ENCODE measurements around the gene DOCK4. TPM values are rescaled to one million over a fixed set of nuclear protein-coding genes. Genes with fewer than 3 reads are reported as not detected.

DOCK4 gene
- total and polyA plus RNA-seq, 2 donors from 2014 or later: 3.2 to 38.9 TPM

DNA sequence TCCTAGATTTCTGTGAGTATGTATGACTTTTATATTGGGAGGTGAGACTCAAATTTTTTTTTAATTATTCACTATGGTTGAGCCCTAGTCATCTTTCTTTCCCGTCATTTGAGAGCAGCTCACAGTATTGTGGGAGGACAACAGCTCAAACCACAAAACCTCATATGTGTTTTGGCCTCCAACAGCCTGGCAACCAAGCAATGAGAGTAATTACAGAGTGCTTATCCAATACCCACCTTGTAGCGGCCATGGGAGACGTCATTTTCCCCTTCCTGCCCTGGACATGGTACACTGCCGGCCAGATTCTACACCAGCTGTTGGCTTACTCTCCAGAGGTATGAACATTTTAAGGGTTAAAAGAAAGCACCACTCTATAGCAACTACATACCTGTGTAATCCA is 49.1 kb downstream of the DOCK4 start:
- Histone ChIP-seq H3K27me3 (ENCODE audit: control insufficient read depth, insufficient read depth, low read length) (no peaks in the 10 kb centered on the region), H3K27ac (ENCODE audit: low read depth in 2 of 2, low read length in 2 of 2) (no peak overlapping the region), H3K4me1 (ENCODE audit: control insufficient read depth in 2 of 3, insufficient read depth in 2 of 3, low read depth in 1 of 3, low read length in 3 of 3) (peaks cover 0 to 21% (median 16%) of the 10 kb centered on the region in 3 donors), H3K9ac (ENCODE audit: low read length in 3 of 3) (no peak overlapping the region), H3K4me3 (ENCODE audit: low read length in 3 of 3) (no peak overlapping the region), H3K9me3 (ENCODE audit: control insufficient read depth in 2 of 3, insufficient read depth in 1 of 3, low read length in 3 of 3) (no peaks in the 10 kb centered on the region), H3K36me3 (ENCODE audit: control insufficient read depth in 2 of 3, insufficient read depth in 3 of 3, low read length in 3 of 3) (no peaks in the 10 kb centered on the region)
- no peak for DNase-seq
- TF ChIP-seq, protein P1, sequence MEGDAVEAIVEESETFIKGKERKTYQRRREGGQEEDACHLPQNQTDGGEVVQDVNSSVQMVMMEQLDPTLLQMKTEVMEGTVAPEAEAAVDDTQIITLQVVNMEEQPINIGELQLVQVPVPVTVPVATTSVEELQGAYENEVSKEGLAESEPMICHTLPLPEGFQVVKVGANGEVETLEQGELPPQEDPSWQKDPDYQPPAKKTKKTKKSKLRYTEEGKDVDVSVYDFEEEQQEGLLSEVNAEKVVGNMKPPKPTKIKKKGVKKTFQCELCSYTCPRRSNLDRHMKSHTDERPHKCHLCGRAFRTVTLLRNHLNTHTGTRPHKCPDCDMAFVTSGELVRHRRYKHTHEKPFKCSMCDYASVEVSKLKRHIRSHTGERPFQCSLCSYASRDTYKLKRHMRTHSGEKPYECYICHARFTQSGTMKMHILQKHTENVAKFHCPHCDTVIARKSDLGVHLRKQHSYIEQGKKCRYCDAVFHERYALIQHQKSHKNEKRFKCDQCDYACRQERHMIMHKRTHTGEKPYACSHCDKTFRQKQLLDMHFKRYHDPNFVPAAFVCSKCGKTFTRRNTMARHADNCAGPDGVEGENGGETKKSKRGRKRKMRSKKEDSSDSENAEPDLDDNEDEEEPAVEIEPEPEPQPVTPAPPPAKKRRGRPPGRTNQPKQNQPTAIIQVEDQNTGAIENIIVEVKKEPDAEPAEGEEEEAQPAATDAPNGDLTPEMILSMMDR (IDR thresholded peaks at IDR 0.05; ENCODE audit: borderline replicate concordance, extremely low read depth, insufficient read depth): no peak
- intact Hi-C loops (cut with DNase I): no loop called here
- no peak for FAIRE-seq

DNA sequence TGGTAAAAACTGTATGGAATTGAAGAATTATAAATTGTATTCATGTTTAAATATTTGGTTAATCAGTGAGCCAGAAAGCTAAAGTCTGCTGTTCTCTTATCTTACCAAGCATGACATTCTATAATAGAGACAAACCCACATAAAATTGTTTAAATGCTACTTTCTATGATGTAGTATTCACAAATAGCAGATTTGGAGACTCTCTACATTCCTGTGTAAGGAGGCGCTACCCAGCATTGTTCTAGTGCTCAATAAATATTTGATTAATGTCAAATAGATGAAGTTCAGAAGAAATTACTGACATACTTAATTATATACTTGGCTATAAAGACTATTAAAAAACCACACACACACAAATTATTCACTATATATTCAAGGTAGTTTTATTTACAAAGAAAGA is 49.8 kb downstream of the DOCK4 start:
- Histone ChIP-seq H3K27ac (ENCODE audit: low read depth in 2 of 2, low read length in 2 of 2) (no peak overlapping the region), H3K9ac (ENCODE audit: low read length in 3 of 3) (no peak overlapping the region), H3K36me3 (ENCODE audit: control insufficient read depth in 2 of 3, insufficient read depth in 3 of 3, low read length in 3 of 3) (no peaks in the 10 kb centered on the region), H3K27me3 (ENCODE audit: control insufficient read depth, insufficient read depth, low read length) (no peaks in the 10 kb centered on the region), H3K4me3 (ENCODE audit: low read length in 3 of 3) (no peak overlapping the region), H3K4me1 (ENCODE audit: control insufficient read depth in 2 of 3, insufficient read depth in 2 of 3, low read depth in 1 of 3, low read length in 3 of 3) (peaks cover 0 to 16% (median 11%) of the 10 kb centered on the region in 3 donors), H3K9me3 (ENCODE audit: control insufficient read depth in 2 of 3, insufficient read depth in 1 of 3, low read length in 3 of 3) (no peaks in the 10 kb centered on the region)
- DNase-seq (no peak), FAIRE-seq (no peak)
- TF ChIP-seq, protein P1 (IDR thresholded peaks at IDR 0.05; ENCODE audit: borderline replicate concordance, extremely low read depth, insufficient read depth): no peak
- intact Hi-C loops (cut with DNase I): no loop called here

DNA sequence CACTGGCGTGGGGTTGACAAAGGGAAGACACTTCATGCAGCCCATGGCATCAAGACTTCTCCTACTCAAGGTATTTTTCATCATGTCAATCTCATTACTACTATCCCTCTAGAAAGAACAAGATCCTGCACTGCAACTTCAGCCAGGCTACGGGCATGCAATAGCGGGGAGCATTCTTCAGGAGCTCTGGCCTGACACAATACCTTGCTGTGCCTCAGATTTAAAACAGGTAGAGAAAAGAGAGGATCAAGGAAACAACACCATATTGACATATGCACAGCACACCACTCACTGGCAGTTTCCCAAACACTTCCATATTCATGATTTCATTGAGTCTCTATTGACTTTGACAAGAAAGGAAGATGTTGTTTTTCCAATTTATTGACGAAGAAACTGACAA is 51.5 kb downstream of the DOCK4 start:
- DNase-seq: no peak
- Histone ChIP-seq H3K9me3 (ENCODE audit: control insufficient read depth in 2 of 3, insufficient read depth in 1 of 3, low read length in 3 of 3) (no peaks in the 10 kb centered on the region), H3K9ac (ENCODE audit: low read length in 3 of 3) (no peak overlapping the region), H3K4me1 (ENCODE audit: control insufficient read depth in 2 of 3, insufficient read depth in 2 of 3, low read depth in 1 of 3, low read length in 3 of 3) (peaks cover 0 to 2% (median 0%) of the 10 kb centered on the region in 3 donors), H3K27me3 (ENCODE audit: control insufficient read depth, insufficient read depth, low read length) (no peaks in the 10 kb centered on the region), H3K4me3 (ENCODE audit: low read length in 3 of 3) (no peak overlapping the region), H3K27ac (ENCODE audit: low read depth in 2 of 2, low read length in 2 of 2) (no peak overlapping the region), H3K36me3 (ENCODE audit: control insufficient read depth in 2 of 3, insufficient read depth in 3 of 3, low read length in 3 of 3) (no peaks in the 10 kb centered on the region)
- TF ChIP-seq, protein P1 (IDR thresholded peaks at IDR 0.05; ENCODE audit: borderline replicate concordance, extremely low read depth, insufficient read depth): no peak
- intact Hi-C loops (cut with DNase I): no loop called here
- FAIRE-seq: no peak

DNA sequence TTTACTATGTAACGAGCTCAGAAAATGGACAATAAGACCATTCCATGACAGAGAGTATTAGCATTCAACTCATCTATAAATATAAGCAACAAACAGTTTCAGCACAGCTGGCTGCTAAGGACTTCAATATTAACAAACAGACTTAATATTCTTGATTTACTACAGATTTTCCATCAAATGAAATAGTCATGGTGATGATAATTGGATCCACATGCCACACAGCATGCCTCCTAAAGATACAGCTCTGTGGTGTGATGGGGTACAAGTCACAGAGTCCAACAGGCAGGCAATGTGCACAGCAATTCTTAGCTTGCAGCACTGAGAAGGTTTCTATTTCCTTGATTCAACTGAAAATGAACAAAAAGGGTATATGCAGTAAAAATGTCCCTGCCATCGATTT is 54.0 kb downstream of the DOCK4 start:
- Histone ChIP-seq H3K27me3 (ENCODE audit: control insufficient read depth, insufficient read depth, low read length) (no peaks in the 10 kb centered on the region), H3K36me3 (ENCODE audit: control insufficient read depth in 2 of 3, insufficient read depth in 3 of 3, low read length in 3 of 3) (no peaks in the 10 kb centered on the region), H3K4me1 (ENCODE audit: control insufficient read depth in 2 of 3, insufficient read depth in 2 of 3, low read depth in 1 of 3, low read length in 3 of 3) (no peaks in the 10 kb centered on the region), H3K4me3 (ENCODE audit: low read length in 3 of 3) (no peak overlapping the region), H3K9me3 (ENCODE audit: control insufficient read depth in 2 of 3, insufficient read depth in 1 of 3, low read length in 3 of 3) (no peaks in the 10 kb centered on the region), H3K9ac (ENCODE audit: low read length in 3 of 3) (no peak overlapping the region), H3K27ac (ENCODE audit: low read depth in 2 of 2, low read length in 2 of 2) (no peak overlapping the region)
- DNase-seq (no peak), FAIRE-seq (no peak)
- TF ChIP-seq, protein P1 (IDR thresholded peaks at IDR 0.05; ENCODE audit: borderline replicate concordance, extremely low read depth, insufficient read depth): no peak
- intact Hi-C loops (cut with DNase I): no loop called here

Measured in kidney (tissue), 14 donors.